ENCODE data around the gene IGIP. TPM values are rescaled to one million over a fixed set of nuclear protein-coding genes. Genes with fewer than 3 reads are reported as not detected.
A peak's percentile ranks its signal among the peaks of the same experiment; 100 is the strongest.
"Not testable (repeated sequence)": the region's sequence is repeated elsewhere in the genome, so short reads cannot be mapped to it uniquely, and the experiment has no call there.

Gene IGIP
- total RNA-seq, 1 donor from 2014 or later = 2.4 TPM

- peaks cover 35% of the 10 kb centered on the region for H3K27me3 Mint-ChIP-seq (ENCODE audit: low read depth, unreplicated experiment)
- Histone ChIP-seq H3K4me2 (ENCODE audit: low read length) (no peak overlapping the region), H3K36me3 (ENCODE audit: insufficient read depth, low read length) (no peaks in the 10 kb centered on the region), H4K20me1 (ENCODE audit: insufficient read depth, low read length) (peaks cover 27% of the 10 kb centered on the region), H3K4me3 (ENCODE audit: insufficient read depth, low read depth, low read length) (no peak overlapping the region), H3K4me1 (ENCODE audit: insufficient read depth, low read length) (peaks cover 8% of the 10 kb centered on the region), H3K27ac (ENCODE audit: low read depth, low read length) (no peak overlapping the region), H2AFZ (ENCODE audit: low read depth, low read length) (no peak overlapping the region), H3K9me3 (ENCODE audit: insufficient read depth, low read depth, low read length) (no peaks in the 10 kb centered on the region), H3K27me3 (ENCODE audit: insufficient read depth, low read length) (peaks cover 5% of the 10 kb centered on the region), H3K9ac (ENCODE audit: low read length) (no peak overlapping the region), H3K79me2 (ENCODE audit: insufficient read depth, low read length) (no peaks in the 10 kb centered on the region)
- DNase-seq (ENCODE audit: low read depth) (no peak), FAIRE-seq (no peak)
- H3K9me3 Mint-ChIP-seq (ENCODE audit: unreplicated experiment) = no peaks in the 10 kb centered on the region
- no peaks in the 10 kb centered on the region for H3K36me3 Mint-ChIP-seq (ENCODE audit: low read depth, unreplicated experiment)
- H3K4me3 Mint-ChIP-seq (ENCODE audit: unreplicated experiment) = no peak overlapping the region
- H3K4me1 Mint-ChIP-seq (ENCODE audit: low read depth, unreplicated experiment) = no peaks in the 10 kb centered on the region
- TF ChIP-seq CTCF (IDR thresholded peaks at IDR 0.05; ENCODE audit: insufficient read depth, low read depth, low read length) (no peak), EZH2 (IDR thresholded peaks at IDR 0.05; ENCODE audit: insufficient read depth, low read length) (no peak)
- H3K27ac Mint-ChIP-seq (ENCODE audit: unreplicated experiment) = no peak overlapping the region
These were observed 27.5 kb downstream of the IGIP start for GRCh38 chr5:140153255-140153654.

GRCh38 chr5:140153905-140154304 is 28.2 kb downstream of the IGIP start:
- Histone ChIP-seq H3K27ac (ENCODE audit: low read depth, low read length) (no peak overlapping the region), H3K4me2 (ENCODE audit: low read length) (no peak overlapping the region), H3K9me3 (ENCODE audit: insufficient read depth, low read depth, low read length) (no peaks in the 10 kb centered on the region), H3K4me3 (ENCODE audit: insufficient read depth, low read depth, low read length) (no peak overlapping the region), H3K9ac (ENCODE audit: low read length) (no peak overlapping the region), H3K4me1 (ENCODE audit: insufficient read depth, low read length) (peaks cover 8% of the 10 kb centered on the region), H3K27me3 (ENCODE audit: insufficient read depth, low read length) (peaks cover 5% of the 10 kb centered on the region), H2AFZ (ENCODE audit: low read depth, low read length) (peak overlapping the region; percentile 24), H3K36me3 (ENCODE audit: insufficient read depth, low read length) (no peaks in the 10 kb centered on the region), H4K20me1 (ENCODE audit: insufficient read depth, low read length) (peaks cover 23% of the 10 kb centered on the region), H3K79me2 (ENCODE audit: insufficient read depth, low read length) (no peaks in the 10 kb centered on the region)
- Mint-ChIP-seq H3K27me3 (ENCODE audit: low read depth, unreplicated experiment) (peaks cover 31% of the 10 kb centered on the region), H3K36me3 (ENCODE audit: low read depth, unreplicated experiment) (no peaks in the 10 kb centered on the region), H3K4me3 (ENCODE audit: unreplicated experiment) (no peak overlapping the region), H3K27ac (ENCODE audit: unreplicated experiment) (no peak overlapping the region), H3K9me3 (ENCODE audit: unreplicated experiment) (no peaks in the 10 kb centered on the region), H3K4me1 (ENCODE audit: low read depth, unreplicated experiment) (no peaks in the 10 kb centered on the region)
- TF ChIP-seq EZH2 (IDR thresholded peaks at IDR 0.05; ENCODE audit: insufficient read depth, low read length) = no peak
- TF ChIP-seq CTCF (IDR thresholded peaks at IDR 0.05; ENCODE audit: insufficient read depth, low read depth, low read length) = no peak
- no peak for FAIRE-seq
- no peak for DNase-seq (ENCODE audit: low read depth)

- H2AFZ ChIP-seq (ENCODE audit: low read depth, low read length); H3K36me3 Mint-ChIP-seq (ENCODE audit: low read depth, unreplicated experiment); H3K4me1 ChIP-seq (ENCODE audit: insufficient read depth, low read length); H3K36me3 ChIP-seq (ENCODE audit: insufficient read depth, low read length); H3K9me3 ChIP-seq (ENCODE audit: insufficient read depth, low read depth, low read length); H3K4me1 Mint-ChIP-seq (ENCODE audit: low read depth, unreplicated experiment); FAIRE-seq; H3K4me3 Mint-ChIP-seq (ENCODE audit: unreplicated experiment); H3K9me3 Mint-ChIP-seq (ENCODE audit: unreplicated experiment); H3K4me2 ChIP-seq (ENCODE audit: low read length); H3K9ac ChIP-seq (ENCODE audit: low read length); H3K27ac Mint-ChIP-seq (ENCODE audit: unreplicated experiment); H3K4me3 ChIP-seq (ENCODE audit: insufficient read depth, low read depth, low read length); H3K79me2 ChIP-seq (ENCODE audit: insufficient read depth, low read length); H3K27ac ChIP-seq (ENCODE audit: low read depth, low read length); H3K27me3 ChIP-seq (ENCODE audit: insufficient read depth, low read length); DNase-seq (ENCODE audit: low read depth): not testable (repeated sequence)
- H4K20me1 ChIP-seq (ENCODE audit: insufficient read depth, low read length) = peaks cover 16% of the 10 kb centered on the region
- peaks cover 35% of the 10 kb centered on the region for H3K27me3 Mint-ChIP-seq (ENCODE audit: low read depth, unreplicated experiment)
These were observed 29.1 kb downstream of the IGIP start for GRCh38 chr5:140154710-140155381.

Measured in astrocyte (in vitro differentiated cells and primary cell).